Panc1 (cell line): ENCODE data around the gene NFIB. TPM values are rescaled to one million over a fixed set of nuclear protein-coding genes. Genes with fewer than 3 reads are reported as not detected.

ENCODE experiments used
- ATAC-seq: fragments of 200-7000 bp; cut with Tn5 transposase; 2 replicates; pipeline ENCODE4 v1.9.1; 2020; ENCODE audit warnings: mild to moderate bottlenecking, moderate library complexity
- BruUV-seq: library from RNA; stranded (reverse); fragments of 400-500 nt; replicated peaks from 2 replicates; lab custom pipeline; 2021; lab: Mats Ljungman, UMichigan
- CTCF ChIA-PET: fragments of 300-600 bp; sonication (Branson Sonifier 250); formaldehyde crosslinking; loops from one replicate; lab custom pipeline; 2022; ENCODE audit warnings: antibody characterized with exemption; lab: Charles Lee
- POLR2A ChIA-PET: fragments of 300-600 bp; sonication (Branson Sonifier 250); formaldehyde crosslinking; loops from one replicate; lab custom pipeline; 2022; ENCODE audit warnings: antibody characterized with exemption; lab: Charles Lee
- DNase-seq: peaks from one replicate; pipeline ENCODE4 v3.0.0-alpha.2; 2010; ENCODE audit warnings: low read depth, low spot score
- H3K27ac ChIP-seq: 2 replicates; pipeline ENCODE4 v1.5.1; 2011; ENCODE audit warnings: mild to moderate bottlenecking, low read length, inconsistent platforms
- H3K27me3 ChIP-seq: fragments of 200-500 bp; sonication (Bioruptor generic); 2 replicates; pipeline ENCODE4 v1.6.0; 2014; ENCODE audit warnings: low read length, inconsistent platforms; ENCODE audit not compliant: control insufficient read depth, insufficient read depth
- H3K36me3 ChIP-seq: fragments of 200-500 bp; sonication (Bioruptor generic); 2 replicates; pipeline ENCODE4 v1.5.1; 2014; ENCODE audit warnings: inconsistent platforms, mild to moderate bottlenecking, low read length, moderate library complexity; ENCODE audit not compliant: control insufficient read depth, insufficient read depth
- H3K4me1 ChIP-seq: 2 replicates; pipeline ENCODE4 v1.5.1; 2011; ENCODE audit warnings: inconsistent platforms, mild to moderate bottlenecking, low read length, moderate library complexity; ENCODE audit not compliant: control insufficient read depth, insufficient read depth
- H3K4me3 ChIP-seq, 2 experiments: 2 replicates each; pipeline ENCODE4 v1.5.1; 2011 to 2012; ENCODE audit warnings: low read depth in 2 of 2, low read length in 2 of 2, mild to moderate bottlenecking in 2 of 2, inconsistent platforms in 1 of 2, moderate library complexity in 1 of 2
- H3K9me3 ChIP-seq: fragments of 200-500 bp; sonication (Bioruptor generic); 2 replicates; pipeline ENCODE4 v1.5.1; 2014; ENCODE audit warnings: low read depth, mild to moderate bottlenecking, inconsistent platforms, low read length, moderate library complexity; ENCODE audit not compliant: control insufficient read depth, insufficient read depth
- POLR2AphosphoS5 ChIP-seq: IDR thresholded peaks from 2 replicates; pipeline ENCODE4 v1.6.1; 2012; ENCODE audit warnings: mild to moderate bottlenecking, low read depth, low read length, moderate library complexity
- SIN3A ChIP-seq: IDR thresholded peaks from 2 replicates; pipeline ENCODE4 v1.6.1; 2012; ENCODE audit warnings: low read depth, mild to moderate bottlenecking, low read length, moderate library complexity, borderline replicate concordance; ENCODE audit not compliant: insufficient read depth
- TCF7L2 ChIP-seq: IDR thresholded peaks from 2 replicates; pipeline ENCODE4 v1.6.1; 2011; ENCODE audit warnings: mild to moderate bottlenecking, low read depth, low read length, inconsistent platforms
- in situ Hi-C: cut with HindIII; loops from 2 replicates; pipeline ENCODE4 v1.10.0; 2016; ENCODE audit warnings: low sequenced_read_pairs, low pct_unique_long_range_greater_than_20kb
- intact Hi-C: fragments of 100-400 bp; cut with micrococcal nuclease; formaldehyde crosslinking; loops from one replicate; pipeline ENCODE4 v1.10.0; 2022; ENCODE audit not compliant: unreplicated experiment
- total RNA-seq: library from RNA; stranded (reverse); gene quantifications from one replicate; pipeline ENCODE4 v1.2.1, GENCODE V29; 2021; ENCODE audit not compliant: unreplicated experiment
- TF ChIP-seq, protein P1 (sequence below), 2 experiments: IDR thresholded peaks; 2 replicates each; pipeline ENCODE4 v1.6.1; 2011 to 2012; ENCODE audit warnings: low read depth in 2 of 2, control low read depth in 1 of 2, low read length in 1 of 2, mild to moderate bottlenecking in 1 of 2, moderate library complexity in 1 of 2; ENCODE audit not compliant: insufficient read depth in 1 of 2
- TF ChIP-seq, protein P2 (sequence below): fragments of 450-650 bp; IDR thresholded peaks from 2 replicates; pipeline ENCODE4 v1.5.1; 2017; ENCODE audit warnings: mild to moderate bottlenecking

NFIB gene
- total RNA-seq, 1 experiment from 2014 or later, result 26.7 TPM

DNA sequence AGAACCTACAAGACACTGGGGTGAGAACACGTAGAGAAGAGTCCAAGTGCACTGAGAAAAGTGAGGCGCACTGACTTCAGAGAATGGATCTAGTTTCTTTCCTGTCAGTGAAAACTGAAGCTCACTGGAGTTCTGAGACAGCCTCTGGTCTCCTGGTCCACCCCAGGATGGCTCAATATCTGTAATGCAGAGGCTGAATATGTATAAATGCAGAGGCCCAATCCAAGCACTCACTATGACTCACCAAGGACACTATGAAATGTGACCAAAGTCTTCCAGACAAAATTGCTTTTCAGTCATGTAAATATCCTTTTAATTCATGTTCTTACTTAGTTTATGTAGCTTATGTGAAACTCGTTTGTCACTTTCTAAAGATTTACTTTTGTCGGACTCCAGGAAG lies 53.8 kb downstream of the NFIB start:
- no peaks in the 10 kb centered on the region for H3K27me3 ChIP-seq
- CTCF ChIA-PET, result no interaction called here
- POLR2A ChIA-PET, result no interaction called here

DNA sequence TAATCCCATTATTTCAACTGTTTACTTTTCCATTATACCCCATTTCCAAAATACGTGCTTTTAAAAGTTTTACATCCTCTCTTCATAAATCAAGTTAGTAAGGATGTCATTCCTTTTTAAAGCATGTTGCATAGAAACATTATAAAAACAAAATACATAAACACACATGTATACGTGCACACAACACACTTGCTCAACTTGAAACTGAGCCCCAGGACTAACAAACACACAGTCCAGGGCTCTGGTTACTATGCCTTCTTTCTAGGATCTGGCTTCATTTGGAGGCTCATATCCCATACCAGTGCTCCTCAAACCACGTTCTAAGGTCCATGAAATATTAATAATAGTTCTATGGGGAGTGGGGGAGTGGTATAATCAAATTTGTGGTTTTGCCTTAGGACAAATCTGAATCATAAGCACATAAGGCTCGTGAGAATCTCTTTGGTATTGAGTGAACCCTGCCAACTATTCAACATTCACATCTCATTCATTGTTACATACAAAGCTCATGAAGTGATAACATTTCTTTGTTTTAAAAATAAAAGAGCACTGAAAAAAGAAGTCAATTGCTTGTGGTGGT lies 55.2 kb downstream of the NFIB start:
- ChIA-PET POLR2A (no interaction called here), CTCF (no interaction called here)
- Histone ChIP-seq H3K9me3 (no peaks in the 10 kb centered on the region), H3K27ac (no peak overlapping the region), H3K27me3 (no peaks in the 10 kb centered on the region), H3K4me3 (no peak overlapping the region), H3K4me1 (no peaks in the 10 kb centered on the region; the same call in 1 of the 2 replicates), H3K36me3 (no peaks in the 10 kb centered on the region)
- in situ Hi-C loops, result no loop called here
- DNase-seq, result no peak
- TF ChIP-seq TCF7L2, result no peak
- TF ChIP-seq, protein P1, sequence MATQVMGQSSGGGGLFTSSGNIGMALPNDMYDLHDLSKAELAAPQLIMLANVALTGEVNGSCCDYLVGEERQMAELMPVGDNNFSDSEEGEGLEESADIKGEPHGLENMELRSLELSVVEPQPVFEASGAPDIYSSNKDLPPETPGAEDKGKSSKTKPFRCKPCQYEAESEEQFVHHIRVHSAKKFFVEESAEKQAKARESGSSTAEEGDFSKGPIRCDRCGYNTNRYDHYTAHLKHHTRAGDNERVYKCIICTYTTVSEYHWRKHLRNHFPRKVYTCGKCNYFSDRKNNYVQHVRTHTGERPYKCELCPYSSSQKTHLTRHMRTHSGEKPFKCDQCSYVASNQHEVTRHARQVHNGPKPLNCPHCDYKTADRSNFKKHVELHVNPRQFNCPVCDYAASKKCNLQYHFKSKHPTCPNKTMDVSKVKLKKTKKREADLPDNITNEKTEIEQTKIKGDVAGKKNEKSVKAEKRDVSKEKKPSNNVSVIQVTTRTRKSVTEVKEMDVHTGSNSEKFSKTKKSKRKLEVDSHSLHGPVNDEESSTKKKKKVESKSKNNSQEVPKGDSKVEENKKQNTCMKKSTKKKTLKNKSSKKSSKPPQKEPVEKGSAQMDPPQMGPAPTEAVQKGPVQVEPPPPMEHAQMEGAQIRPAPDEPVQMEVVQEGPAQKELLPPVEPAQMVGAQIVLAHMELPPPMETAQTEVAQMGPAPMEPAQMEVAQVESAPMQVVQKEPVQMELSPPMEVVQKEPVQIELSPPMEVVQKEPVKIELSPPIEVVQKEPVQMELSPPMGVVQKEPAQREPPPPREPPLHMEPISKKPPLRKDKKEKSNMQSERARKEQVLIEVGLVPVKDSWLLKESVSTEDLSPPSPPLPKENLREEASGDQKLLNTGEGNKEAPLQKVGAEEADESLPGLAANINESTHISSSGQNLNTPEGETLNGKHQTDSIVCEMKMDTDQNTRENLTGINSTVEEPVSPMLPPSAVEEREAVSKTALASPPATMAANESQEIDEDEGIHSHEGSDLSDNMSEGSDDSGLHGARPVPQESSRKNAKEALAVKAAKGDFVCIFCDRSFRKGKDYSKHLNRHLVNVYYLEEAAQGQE (IDR thresholded peaks at IDR 0.05; ENCODE audit: insufficient read depth in 1 of 2, low read depth in 2 of 2, low read length in 1 of 2), result no peak
- no peak for TF ChIP-seq SIN3A
- TF ChIP-seq, protein P2, sequence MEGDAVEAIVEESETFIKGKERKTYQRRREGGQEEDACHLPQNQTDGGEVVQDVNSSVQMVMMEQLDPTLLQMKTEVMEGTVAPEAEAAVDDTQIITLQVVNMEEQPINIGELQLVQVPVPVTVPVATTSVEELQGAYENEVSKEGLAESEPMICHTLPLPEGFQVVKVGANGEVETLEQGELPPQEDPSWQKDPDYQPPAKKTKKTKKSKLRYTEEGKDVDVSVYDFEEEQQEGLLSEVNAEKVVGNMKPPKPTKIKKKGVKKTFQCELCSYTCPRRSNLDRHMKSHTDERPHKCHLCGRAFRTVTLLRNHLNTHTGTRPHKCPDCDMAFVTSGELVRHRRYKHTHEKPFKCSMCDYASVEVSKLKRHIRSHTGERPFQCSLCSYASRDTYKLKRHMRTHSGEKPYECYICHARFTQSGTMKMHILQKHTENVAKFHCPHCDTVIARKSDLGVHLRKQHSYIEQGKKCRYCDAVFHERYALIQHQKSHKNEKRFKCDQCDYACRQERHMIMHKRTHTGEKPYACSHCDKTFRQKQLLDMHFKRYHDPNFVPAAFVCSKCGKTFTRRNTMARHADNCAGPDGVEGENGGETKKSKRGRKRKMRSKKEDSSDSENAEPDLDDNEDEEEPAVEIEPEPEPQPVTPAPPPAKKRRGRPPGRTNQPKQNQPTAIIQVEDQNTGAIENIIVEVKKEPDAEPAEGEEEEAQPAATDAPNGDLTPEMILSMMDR, result no peak
- TF ChIP-seq POLR2AphosphoS5, result no peak
- no TSS peak for BruUV-seq
- intact Hi-C loops, result no loop called here
- no peak for ATAC-seq

More for the DNA sequence above, 53.8 kb downstream of the NFIB start:
- DNase-seq (no peak), ATAC-seq (no peak)
- Histone ChIP-seq H3K9me3 (no peaks in the 10 kb centered on the region), H3K27ac (no peak overlapping the region), H3K4me1 (no peaks in the 10 kb centered on the region; the same call in 1 of the 2 replicates), H3K4me3 (no peak overlapping the region), H3K36me3 (no peaks in the 10 kb centered on the region)
- in situ Hi-C loops (no loop called here), intact Hi-C loops (no loop called here)
- TF ChIP-seq TCF7L2 (no peak), SIN3A (no peak), POLR2AphosphoS5 (no peak)
- TF ChIP-seq, protein P1 (IDR thresholded peaks at IDR 0.05; ENCODE audit: insufficient read depth in 1 of 2, low read depth in 2 of 2, low read length in 1 of 2), result no peak
- TF ChIP-seq, protein P2, result no peak
- BruUV-seq, result no TSS peak
